HT-29 (cell line): ENCODE measurements around the gene CD8B. TPM values are rescaled to one million over a fixed set of nuclear protein-coding genes. Genes with fewer than 3 reads are reported as not detected.

ENCODE experiments used
- DNase-seq: peaks from one replicate; pipeline ENCODE4 v3.0.0-alpha.2; 2015; ENCODE audit warnings: low spot score
- total RNA-seq: library from RNA; depleted of rRNA; stranded (reverse); fragments of >200 nt; shearing (Covaris generic); gene quantifications from 2 replicates; pipeline ENCODE4 v1.2.3, GENCODE V29; 2014; rRNA removed

Gene CD8B
- total RNA-seq, 1 experiment from 2014 or later, result not detected

DNA sequence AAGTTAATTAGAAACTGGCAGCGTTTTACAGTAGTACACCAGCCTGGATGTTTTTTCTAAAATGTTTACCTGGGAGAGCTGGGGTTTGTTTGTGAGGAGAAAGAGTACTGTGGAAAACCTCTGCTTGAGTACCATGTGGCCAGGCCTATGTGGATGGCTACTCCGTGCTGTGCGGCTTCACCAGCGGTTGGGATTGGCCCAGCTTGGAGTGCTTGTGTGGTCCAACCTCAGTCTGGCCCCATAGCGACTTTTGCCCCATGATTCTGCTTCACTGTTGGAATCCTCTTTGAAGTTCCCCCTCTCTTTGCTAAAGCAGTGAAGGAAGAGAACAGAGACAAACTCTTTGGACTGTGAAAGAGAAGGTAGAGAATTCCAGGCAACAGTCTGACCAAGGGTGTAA, 86.8 kb downstream of the CD8B start:
- no peak for DNase-seq

DNA sequence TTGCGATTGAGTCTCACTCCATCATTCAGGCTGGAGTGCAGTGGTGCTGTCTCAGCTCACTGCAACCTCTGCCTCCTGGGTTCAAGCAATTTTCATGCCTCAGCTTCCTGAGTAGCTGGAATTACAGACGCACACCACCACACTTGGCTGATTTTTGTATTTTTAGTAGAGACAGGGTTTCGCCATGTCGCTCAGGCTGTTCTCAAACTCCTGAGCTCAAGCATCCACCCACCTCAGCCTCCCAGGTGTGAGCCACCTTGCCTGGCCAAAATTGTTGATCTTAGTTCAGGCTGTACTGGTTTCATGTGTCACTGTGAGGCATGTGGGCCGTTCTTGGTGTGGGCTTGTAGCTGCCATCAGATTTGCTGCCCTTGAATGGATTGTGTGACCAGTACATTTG, 89.1 kb downstream of the CD8B start:
- DNase-seq, result no peak

- no peak for DNase-seq
Observed at GRCh38 chr2:86770816-86771301, 90.8 kb downstream of the CD8B start.

DNA sequence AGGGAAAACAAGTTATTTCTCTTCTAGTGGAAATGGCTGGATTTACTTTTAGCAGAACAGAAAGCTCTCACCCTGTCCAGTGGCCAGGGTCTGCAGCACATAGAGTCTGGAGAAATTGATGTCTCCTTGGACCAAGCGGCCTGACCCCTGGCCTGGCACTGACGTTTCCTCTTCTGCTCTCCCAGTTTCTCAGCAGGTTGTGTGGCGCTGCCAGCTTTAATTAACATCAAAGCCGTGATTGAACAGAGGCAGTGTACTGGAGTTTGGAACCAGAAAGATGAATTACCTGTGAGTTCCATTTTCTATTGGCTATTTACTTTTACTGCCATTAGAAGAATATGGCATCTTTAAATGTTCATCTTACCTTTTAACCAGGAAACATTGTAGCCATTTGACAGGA, 91.8 kb downstream of the CD8B start:
- no peak for DNase-seq

DNA sequence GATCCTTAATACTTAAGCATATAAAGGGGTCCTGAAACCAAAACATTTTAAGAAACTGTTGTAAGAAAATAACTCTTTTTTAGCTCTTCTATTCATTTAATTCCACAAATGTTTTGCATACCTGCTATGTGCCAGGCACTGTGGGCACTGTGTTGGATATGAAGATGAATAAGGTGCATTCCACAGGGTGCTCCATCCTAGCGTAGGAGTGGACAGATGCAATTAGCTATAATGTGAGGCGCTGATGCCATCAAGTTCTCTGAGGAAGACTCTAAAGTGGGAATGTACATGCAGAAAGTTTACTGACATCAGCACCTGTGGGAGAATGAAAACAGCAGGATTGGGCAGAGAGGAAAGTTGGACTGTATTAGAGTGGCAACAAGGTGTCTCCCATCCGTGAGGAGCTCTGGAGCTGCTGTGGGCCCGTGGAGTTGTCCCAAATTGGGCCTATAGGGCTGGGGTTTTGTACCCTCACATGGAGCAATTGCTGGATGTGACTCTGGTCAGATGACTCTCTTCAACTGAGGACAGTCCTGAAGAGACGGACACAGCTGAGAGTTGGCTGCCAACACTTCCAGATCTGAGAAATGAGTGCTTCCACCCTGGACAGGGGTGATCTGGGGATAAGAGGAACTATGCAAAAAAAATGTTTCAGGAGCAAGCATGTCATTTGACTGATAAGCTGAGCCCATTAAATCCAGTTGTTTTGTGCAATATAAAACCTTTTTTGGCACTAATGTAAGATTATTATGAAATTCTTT, 93.3 kb downstream of the CD8B start:
- DNase-seq, result no peak

Other genes starting within 250 kb of the CD8B start
- gene RNF103, start 238.0 kb downstream of the CD8B start, total RNA-seq, result 11.8 and 15.8 TPM in 2 replicates
- gene RMND5A, start 141.6 kb downstream of the CD8B start, total RNA-seq, result 33.1 and 39.6 TPM in 2 replicates
- not detected in 2 replicates for gene CD8A, start 71.0 kb downstream of the CD8B start, total RNA-seq
- not detected in 2 replicates for gene RGPD1, start 80.2 kb upstream of the CD8B start, total RNA-seq
- gene PLGLB1, start 160.0 kb upstream of the CD8B start, total RNA-seq, result 1.5 TPM in 1 of 2 replicates, not detected in the other